ENCODE results near the gene DRAM1.

DNA sequence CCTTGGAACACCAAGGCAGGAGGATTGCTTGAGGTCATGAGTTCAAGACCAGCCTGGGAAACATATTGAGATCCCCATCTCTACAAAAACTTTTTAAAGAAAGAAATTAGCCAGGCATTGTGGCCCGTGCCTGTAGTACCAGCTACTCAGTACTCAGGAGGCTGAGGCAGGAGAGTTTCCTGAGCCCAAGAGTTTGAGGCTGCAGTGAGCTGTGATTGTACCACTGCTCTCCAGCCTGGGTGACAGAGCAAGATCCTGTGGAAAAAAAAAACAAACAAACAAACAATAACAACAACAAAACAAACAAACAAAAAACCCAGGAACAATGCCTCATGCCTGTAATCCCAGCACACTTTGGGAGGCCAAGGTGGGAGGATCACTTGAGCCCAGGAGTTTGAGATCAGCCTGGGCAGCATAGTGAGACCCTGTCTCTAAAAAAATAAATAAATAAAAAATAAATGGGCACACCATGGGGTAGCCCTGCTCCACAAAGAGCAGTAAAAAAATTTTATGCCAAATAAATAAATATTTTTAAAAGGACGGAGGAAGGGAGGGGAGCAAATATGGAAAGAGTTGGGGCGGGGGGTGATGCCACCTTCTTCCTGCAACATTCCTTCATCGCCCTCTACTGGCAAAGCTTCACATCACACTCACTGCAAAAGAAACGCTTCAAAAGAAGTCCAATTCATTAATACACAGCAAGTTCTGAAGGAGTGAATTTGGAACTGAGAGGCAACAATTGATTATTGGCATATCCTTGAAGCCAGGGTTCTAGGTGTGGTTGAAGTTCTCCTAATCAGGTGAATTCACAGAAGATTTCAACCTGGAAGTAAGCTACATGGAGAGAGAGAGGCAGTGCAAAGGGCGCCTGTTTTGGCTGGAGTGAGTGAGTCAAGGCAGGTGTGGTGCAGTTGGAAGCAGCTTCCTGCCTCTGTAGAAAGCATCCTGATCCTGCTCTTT lies 37.8 kb upstream of the DRAM1 start:
- TF ChIP-seq, protein P1, sequence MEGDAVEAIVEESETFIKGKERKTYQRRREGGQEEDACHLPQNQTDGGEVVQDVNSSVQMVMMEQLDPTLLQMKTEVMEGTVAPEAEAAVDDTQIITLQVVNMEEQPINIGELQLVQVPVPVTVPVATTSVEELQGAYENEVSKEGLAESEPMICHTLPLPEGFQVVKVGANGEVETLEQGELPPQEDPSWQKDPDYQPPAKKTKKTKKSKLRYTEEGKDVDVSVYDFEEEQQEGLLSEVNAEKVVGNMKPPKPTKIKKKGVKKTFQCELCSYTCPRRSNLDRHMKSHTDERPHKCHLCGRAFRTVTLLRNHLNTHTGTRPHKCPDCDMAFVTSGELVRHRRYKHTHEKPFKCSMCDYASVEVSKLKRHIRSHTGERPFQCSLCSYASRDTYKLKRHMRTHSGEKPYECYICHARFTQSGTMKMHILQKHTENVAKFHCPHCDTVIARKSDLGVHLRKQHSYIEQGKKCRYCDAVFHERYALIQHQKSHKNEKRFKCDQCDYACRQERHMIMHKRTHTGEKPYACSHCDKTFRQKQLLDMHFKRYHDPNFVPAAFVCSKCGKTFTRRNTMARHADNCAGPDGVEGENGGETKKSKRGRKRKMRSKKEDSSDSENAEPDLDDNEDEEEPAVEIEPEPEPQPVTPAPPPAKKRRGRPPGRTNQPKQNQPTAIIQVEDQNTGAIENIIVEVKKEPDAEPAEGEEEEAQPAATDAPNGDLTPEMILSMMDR (optimal IDR thresholded peaks at IDR 0.05 in 1 of 3, IDR thresholded peaks at IDR 0.05 in 1 of 3, conservative IDR thresholded peaks at IDR 0.05 in 1 of 3; ENCODE audit: extremely low read depth in 1 of 3, insufficient read depth in 2 of 3, low read length in 3 of 3), result peak; percentile 74 to 84 (median 82)
- no peak for TF ChIP-seq EZH2 (IDR thresholded peaks at IDR 0.05; ENCODE audit: low read length)

Data from keratinocyte (primary cell).